HG03469 (cell line): ENCODE results near the gene COL8A2.

Experiments
- ATAC-seq: cut with Tn5 transposase; IDR thresholded peaks from one replicate; pipeline ENCODE4 v1.9.1; 2021; ENCODE audit warnings: mild to moderate bottlenecking, moderate library complexity, moderate number of reproducible peaks; ENCODE audit not compliant: unreplicated experiment

Gene COL8A2

DNA sequence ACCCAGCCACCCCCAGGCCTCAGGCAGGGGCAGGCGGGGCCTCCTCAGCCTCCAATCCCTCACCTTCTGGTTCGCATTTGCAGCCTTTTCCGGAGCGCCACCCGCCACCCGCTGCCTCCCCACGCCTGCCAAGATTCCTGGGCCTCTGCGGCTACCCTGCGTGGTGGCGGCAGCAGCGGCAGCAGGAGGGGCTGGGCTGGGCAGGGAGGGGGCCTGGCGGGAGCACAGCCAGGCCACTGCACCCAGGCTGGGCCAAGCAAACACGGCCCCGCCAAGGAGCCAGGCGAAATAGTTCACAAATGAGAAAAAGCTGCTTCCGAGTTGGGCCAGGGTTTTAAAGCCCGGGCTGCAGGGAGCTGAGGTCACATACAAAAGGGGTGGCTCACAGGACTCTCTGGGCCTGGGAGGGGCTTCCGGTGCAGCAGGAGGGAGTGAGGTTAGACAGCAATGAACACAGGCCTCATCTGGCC lies 9.8 kb downstream of the COL8A2 start:
- ATAC-seq = no peak

GRCh38 chr1:36114371-36114770 lies 10.7 kb downstream of the COL8A2 start:
- no peak for ATAC-seq

DNA sequence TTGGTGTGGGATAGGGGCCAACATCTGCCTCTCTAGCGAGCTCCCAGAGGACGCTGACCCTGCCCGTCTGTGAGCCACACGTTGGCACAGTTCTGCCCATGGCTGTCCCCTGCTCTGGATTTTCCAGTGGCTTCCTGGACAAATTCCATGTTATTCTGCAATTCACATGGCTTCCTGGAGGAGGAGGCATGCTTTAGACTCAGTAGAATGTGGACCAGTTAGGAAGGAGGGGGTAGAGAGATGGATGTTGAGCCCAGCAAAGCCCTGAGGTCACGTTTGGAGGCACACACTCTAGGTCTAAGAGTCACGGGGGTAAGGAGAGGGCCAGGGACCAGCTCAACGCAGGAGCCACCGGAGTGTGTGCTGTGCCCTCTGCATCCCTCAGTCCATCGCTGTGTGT lies 12.2 kb downstream of the COL8A2 start:
- ATAC-seq = no peak

- no peak for ATAC-seq
Measured at GRCh38 chr1:36111151-36111550, 13.9 kb downstream of the COL8A2 start.

DNA sequence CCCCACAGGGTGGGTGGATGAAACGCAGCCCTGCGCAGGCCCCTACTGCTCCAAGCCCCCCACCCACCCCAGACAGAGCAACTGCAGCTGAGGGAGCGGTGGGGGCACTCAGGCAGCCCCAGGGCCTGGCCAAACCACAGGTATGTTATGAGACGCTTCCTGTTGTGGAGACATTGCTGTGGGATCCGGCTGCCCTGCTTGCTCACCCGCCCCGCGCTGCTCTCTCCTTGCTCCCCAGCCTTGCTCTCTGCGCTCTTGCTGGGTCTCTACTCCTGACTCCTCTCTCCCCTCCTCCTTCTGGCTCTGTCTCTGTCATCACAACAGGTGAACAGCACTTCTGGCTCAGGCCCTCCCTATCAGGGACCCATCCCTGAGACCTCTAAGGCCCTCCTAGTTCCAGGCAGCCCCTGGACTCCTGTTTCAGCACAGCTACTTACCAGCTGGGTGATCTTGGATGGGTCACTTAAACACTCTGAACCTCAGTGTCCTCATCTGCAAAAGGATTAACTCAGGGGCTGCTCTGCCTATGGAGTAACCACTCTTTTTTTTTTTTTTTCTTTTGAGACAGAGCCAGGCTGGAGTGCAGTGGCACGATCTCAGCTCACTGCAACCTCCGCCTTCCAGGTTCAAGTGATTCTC lies 15.9 kb downstream of the COL8A2 start:
- no peak for ATAC-seq

DNA sequence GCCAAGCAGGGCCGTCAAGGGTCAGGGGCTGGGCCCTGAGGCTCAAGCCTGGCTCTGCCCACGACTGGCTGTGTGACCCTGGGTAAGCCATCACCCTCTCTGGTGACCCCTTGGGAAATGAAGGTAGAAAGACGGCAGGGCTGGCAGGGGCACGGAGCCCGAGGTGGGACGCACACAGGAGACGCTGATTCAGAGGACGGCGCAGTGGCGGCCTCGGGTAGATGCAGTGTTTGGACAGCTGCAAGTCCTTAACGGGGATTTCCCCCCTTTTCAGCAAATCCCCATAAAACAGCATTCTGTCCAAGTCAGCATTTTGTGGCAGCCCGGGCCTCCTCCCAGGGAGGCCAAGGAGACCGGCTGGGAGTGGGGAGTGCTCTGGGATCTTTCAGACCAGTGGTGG lies 16.7 kb downstream of the COL8A2 start:
- no peak for ATAC-seq

DNA sequence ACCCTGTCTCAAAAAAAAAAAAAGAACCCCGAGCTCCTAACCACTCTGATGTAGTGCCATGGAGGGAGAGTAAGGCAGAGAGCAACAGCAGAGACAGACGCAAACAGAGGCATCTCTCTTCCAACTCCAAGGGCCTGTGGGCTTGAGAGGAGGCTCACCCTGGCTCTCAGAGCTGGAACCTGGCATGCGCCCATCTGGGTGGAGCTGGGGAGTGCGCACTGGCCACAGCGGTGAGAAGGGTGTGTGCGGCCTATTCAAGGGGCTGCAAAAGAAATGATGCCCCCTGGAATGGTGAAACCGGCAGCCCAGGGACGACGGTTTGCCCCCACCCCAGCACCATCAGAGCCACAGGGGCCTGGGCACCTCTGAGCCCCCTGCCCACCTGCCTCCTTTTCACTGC lies 17.6 kb downstream of the COL8A2 start:
- ATAC-seq = no peak

DNA sequence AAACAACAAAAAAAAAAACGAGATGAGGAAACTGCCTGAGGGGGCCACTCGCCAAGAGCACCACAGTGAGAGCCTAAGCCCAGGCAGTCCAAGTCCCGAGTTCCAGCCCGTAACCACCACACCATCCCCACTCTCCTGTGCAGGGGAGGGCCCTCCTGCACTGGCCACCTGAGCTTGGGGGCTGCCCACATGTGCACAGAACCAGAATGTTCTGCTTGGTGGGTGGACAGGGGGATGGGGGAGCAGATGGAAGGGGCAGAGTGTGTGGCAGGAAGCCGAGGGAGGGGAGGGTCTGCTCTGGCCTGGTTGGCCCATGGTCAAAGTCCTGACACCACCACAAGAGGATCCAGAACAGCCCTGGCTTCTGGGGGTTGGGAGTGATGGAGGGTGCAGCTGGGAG lies 18.8 kb downstream of the COL8A2 start:
- ATAC-seq = no peak

DNA sequence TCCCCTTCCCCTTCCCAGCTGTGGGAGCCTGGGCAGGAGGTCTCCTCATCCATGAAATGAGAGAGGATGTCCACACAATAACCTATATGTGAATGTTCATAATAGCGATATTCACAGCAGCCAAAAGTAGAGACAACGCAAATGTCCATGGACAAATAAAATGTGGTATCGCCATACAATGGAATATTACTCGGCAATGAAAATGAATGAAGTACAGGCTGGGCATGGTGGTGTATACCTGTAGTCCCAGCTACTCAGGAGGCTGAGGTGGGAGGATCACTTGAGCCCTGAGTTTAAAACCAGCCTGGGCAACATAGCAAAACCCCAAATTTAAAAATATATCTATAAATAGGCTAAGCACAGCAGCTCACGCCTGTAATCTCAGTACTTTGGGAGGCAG lies 23.5 kb downstream of the COL8A2 start:
- no peak for ATAC-seq

- ATAC-seq = no peak
Measured at GRCh38 chr1:36100376-36100775, 24.6 kb downstream of the COL8A2 start.

DNA sequence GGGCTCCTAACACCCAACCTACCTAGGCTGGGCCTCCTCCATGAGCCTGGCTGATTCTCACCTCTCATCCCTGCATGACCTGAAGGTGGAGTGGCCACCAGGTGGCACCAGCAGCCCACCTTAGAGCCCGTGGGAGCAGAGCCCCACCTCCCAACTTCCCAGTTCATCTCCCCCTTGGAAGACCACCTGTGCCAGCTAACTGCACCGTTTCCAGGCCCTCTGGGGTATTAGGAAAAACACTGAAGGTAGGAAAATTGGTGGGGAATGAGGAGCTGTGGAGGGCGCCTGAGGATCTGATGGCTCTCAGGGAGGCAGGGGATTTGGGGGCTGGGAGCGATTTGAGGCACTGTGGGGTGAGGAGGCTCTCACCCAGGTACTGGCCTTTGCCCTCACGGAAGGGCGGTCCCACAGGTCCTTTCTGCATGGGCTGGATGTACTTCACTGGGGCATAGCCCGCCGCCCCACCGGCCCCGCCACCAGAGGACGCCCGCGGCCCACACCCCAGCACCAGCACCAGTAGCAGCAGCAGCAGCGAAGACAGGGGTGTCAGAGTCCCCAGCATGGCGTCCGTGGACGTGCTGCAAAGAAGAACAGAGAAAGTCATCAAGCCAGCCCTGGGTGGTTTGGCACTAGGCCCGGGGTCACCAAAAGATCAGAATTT lies 25.2 kb downstream of the COL8A2 start:
- no peak for ATAC-seq

DNA sequence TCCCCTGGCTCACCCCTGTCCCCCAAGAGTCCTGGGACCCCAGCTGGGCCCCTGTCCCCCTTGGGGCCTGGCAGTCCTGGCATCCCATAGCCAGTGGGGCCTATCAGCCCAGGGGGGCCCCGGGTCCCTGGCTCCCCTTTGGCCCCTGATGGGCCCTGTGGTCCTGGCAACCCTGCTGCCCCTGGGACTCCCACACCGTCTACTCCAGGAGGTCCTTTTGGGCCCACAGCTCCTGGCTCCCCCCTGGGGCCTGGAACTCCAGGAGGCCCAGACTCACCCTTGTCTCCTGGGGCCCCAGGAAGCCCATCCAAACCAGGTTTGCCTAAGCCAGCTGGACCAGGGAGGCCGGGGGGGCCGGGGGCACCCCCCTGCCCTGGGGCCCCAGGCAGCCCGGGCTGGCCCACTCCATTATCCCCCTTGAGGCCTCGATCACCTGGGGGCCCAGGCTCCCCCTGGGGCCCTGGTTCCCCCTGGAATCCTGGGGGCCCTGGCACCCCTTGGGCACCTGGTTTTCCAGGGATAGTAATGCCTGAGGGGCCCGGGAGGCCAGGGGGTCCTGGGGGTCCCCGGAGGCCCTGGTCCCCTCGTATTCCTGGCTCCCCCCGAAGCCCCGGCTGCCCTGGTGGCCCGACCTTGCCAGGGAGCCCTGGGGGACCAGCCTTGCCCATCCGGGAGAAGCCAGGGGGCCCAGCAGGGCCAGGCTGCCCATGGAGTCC lies 26.2 kb downstream of the COL8A2 start:
- ATAC-seq = no peak

GRCh38 chr1:36097693-36098585 lies 27.1 kb downstream of the COL8A2 start:
- ATAC-seq = no peak

DNA sequence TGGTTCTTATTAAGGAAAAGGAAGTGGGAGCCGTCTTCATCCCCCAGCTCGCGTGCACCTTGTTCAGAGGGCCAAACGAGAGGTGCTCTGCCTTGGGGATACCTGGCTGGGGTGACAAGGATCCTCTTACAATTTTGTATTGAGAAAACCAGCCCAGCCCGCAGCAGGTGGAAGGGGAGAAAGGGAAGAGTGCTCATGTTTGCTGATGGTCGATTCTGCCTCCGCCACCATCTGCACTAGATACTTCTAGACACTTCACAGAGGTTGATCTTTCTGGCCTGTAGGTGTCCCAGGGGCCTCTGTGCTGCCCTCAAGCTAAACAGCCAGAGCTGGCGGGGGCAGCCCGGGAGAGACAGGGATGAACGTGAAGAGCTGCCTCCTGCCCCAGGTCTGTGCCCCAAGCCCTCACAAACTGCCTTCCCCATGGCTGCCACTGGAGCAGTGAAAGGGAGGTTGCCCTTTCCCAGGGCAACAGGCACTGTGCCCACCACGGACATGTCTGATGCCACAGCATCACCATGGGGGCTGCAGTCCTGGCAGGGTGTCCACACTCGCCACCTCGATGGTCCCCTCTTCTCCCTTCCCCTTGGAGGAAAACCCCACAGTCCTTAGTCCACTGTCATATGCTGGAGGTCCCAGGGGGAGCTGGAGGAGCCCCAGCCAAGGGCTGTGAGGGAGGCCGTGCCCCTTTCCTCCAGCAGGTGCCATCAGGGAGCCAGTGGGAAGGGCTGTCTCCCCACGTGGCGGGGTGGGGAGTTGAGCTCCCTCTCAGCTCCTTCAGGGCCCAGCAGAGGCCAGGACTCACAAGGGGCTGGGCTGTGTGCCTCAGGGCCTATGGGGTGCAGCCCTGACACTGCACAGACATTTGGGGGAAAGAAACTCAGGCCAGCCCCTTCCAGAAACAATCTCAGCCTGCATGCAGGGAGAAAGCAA lies 28.3 kb downstream of the COL8A2 start:
- no peak for ATAC-seq

GRCh38 chr1:36095760-36096405 lies 29.1 kb downstream of the COL8A2 start:
- no peak for ATAC-seq

DNA sequence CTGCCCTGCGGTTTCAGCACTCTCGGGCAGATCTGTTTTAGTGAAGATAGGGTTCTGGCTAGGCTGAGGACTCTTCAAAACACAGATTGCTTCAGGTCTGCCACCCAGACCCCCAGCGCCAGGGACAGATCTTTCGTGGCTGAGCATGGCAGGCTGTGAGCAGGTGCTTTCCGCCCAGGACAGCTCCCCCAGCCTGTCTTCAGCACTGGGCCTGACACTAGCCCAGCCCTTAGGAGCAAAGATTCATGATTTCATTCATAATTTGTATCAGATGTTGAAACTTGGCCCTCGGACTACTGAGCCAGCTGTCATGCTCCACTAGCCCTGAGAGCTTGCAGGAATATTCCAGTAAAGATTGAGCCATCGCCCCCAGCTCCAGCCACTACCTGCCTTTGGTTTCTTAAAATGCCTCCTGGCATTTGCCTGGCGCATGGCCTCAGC lies 30.4 kb downstream of the COL8A2 start:
- ATAC-seq = no peak

DNA sequence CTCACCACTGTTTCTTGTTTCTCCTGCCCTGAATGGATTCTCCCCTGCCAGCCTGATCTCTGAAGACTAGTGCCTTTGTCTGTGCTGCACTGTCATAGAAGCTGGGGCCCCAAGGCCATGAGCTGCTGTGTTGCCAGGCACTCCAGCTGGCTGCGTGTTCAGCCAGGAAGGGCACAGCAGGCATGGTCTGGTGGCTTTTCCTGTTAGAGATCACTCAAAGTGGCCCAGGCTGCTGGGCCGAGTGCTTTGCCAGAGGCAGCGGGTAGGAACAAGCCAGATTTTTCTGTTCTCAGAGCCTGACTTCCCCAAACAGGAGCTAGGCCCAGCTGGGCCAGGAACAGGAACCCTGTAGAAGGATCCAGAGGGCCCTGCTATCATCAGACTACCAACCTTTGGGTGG lies 31.1 kb downstream of the COL8A2 start:
- ATAC-seq = no peak

- no peak for ATAC-seq
Measured at GRCh38 chr1:36093226-36093625, 31.8 kb downstream of the COL8A2 start.

- ATAC-seq = no peak
Measured at GRCh38 chr1:36092798-36093185, 32.2 kb downstream of the COL8A2 start.
